SU-DHL-6 (cell line): Measurements from ENCODE around the gene RORB.

Experiments
- H2AFZ ChIP-seq: fragments of 200-600 bp; sonication (generic); 2 replicates; pipeline ENCODE4 v1.6.1; 2014; ENCODE audit warnings: low read depth, mild to moderate bottlenecking, moderate library complexity, mixed read lengths, antibody characterized with exemption, low read length; ENCODE audit not compliant: severe bottlenecking
- H3F3A ChIP-seq: fragments of 200-600 bp; shearing (Covaris generic); 2 replicates; pipeline ENCODE4 v1.6.0; 2016; ENCODE audit warnings: antibody characterized with exemption, mild to moderate bottlenecking; ENCODE audit not compliant: insufficient read depth
- H3K27ac ChIP-seq: fragments of 200-600 bp; sonication (generic); 2 replicates; pipeline ENCODE4 v1.5.1; 2016; ENCODE audit warnings: low read depth, mild to moderate bottlenecking, low read length, moderate library complexity, mixed read lengths
- H3K27me3 ChIP-seq: fragments of 200-600 bp; sonication (generic), shearing (Covaris generic); 2 replicates; pipeline ENCODE4 v1.6.0; 2014; ENCODE audit warnings: mild to moderate bottlenecking, low read length
- H3K36me3 ChIP-seq: fragments of 200-600 bp; sonication (generic); 2 replicates; pipeline ENCODE4 v1.6.1; 2014; ENCODE audit warnings: mild to moderate bottlenecking, low read length, mixed read lengths
- H3K4me2 ChIP-seq: fragments of 300-600, 200-600 bp; shearing (Covaris generic), sonication (generic); 2 replicates; pipeline ENCODE4 v1.6.0; 2014; ENCODE audit warnings: low read length, low read depth, mild to moderate bottlenecking; ENCODE audit not compliant: poor library complexity, severe bottlenecking
- H3K4me3 ChIP-seq: fragments of 200-600 bp; sonication (generic); 2 replicates; pipeline ENCODE4 v1.5.1; 2014; ENCODE audit warnings: antibody characterized with exemption, low read length, mild to moderate bottlenecking, mixed read lengths; ENCODE audit not compliant: insufficient read depth, poor library complexity, severe bottlenecking
- H3K79me2 ChIP-seq: fragments of 200-600 bp; sonication (generic); 2 replicates; pipeline ENCODE4 v1.6.1; 2014; ENCODE audit warnings: mild to moderate bottlenecking, low read length, moderate library complexity; ENCODE audit not compliant: insufficient read depth
- H3K9ac ChIP-seq: fragments of 200-600 bp; sonication (generic); 2 replicates; pipeline ENCODE4 v1.7.0; 2014; ENCODE audit warnings: mild to moderate bottlenecking, low read length
- H3K9me2 ChIP-seq: fragments of 200-600 bp; sonication (generic); replicated peaks from 2 replicates; pipeline ENCODE4 v1.6.1; 2014; ENCODE audit warnings: low read length; ENCODE audit not compliant: insufficient read depth
- H3K9me3 ChIP-seq: fragments of 200-600 bp; sonication (generic); 2 replicates; pipeline ENCODE4 v1.6.1; 2014; ENCODE audit warnings: low read length, mixed read lengths; ENCODE audit not compliant: insufficient read depth
- H4K20me1 ChIP-seq: fragments of 200-600 bp; sonication (generic); 2 replicates; pipeline ENCODE4 v1.6.1; 2014; ENCODE audit warnings: low read depth, mild to moderate bottlenecking, antibody characterized with exemption, low read length, moderate library complexity, mixed read lengths
- EZH2phosphoT487 ChIP-seq: fragments of 200-600 bp; sonication (generic), shearing (Covaris generic); conservative IDR thresholded peaks from 2 replicates; pipeline ENCODE4 v1.6.1; 2018; ENCODE audit warnings: mild to moderate bottlenecking, antibody characterized with exemption, low read length, moderate library complexity, mixed read lengths
- TF ChIP-seq, protein P1 (sequence below): fragments of 200-600 bp; sonication (generic); IDR thresholded peaks from one replicate; pipeline ENCODE4 v1.5.1; 2017; ENCODE audit warnings: antibody characterized with exemption, mild to moderate bottlenecking, low read length, moderate library complexity; ENCODE audit not compliant: insufficient read depth, poor library complexity, severe bottlenecking

Gene RORB

DNA sequence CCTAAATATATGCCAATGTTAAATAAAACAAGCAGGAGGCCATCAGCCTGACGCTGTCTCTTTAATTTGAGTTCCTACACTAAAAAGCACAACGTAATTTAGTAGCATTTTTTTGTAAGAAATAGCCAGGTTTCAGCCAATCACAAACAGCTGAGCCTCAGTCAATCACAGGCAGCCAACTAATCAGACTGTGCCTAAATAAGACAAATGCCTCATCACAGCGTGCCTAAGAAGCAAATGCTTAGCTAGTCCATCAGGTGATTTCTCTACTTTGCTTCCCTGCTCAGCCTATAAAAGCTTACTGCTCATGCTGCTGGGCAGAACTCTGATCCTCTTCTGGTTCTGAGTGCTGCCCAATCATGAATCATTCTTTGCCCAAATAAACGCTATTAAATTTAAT is 38.3 kb upstream of the RORB start:
- Histone ChIP-seq H3F3A (no peaks in the 10 kb centered on the region), H3K27ac (no peak overlapping the region), H2AFZ (no peak overlapping the region), H3K9me3 (no peaks in the 10 kb centered on the region), H3K9me2 (no peaks in the 10 kb centered on the region), H3K4me2 (no peak overlapping the region), H3K36me3 (no peaks in the 10 kb centered on the region), H3K4me3 (no peak overlapping the region), H3K79me2 (no peaks in the 10 kb centered on the region), H3K27me3 (no peaks in the 10 kb centered on the region), H4K20me1 (no peaks in the 10 kb centered on the region), H3K9ac (no peak overlapping the region)
- TF ChIP-seq, protein P1, sequence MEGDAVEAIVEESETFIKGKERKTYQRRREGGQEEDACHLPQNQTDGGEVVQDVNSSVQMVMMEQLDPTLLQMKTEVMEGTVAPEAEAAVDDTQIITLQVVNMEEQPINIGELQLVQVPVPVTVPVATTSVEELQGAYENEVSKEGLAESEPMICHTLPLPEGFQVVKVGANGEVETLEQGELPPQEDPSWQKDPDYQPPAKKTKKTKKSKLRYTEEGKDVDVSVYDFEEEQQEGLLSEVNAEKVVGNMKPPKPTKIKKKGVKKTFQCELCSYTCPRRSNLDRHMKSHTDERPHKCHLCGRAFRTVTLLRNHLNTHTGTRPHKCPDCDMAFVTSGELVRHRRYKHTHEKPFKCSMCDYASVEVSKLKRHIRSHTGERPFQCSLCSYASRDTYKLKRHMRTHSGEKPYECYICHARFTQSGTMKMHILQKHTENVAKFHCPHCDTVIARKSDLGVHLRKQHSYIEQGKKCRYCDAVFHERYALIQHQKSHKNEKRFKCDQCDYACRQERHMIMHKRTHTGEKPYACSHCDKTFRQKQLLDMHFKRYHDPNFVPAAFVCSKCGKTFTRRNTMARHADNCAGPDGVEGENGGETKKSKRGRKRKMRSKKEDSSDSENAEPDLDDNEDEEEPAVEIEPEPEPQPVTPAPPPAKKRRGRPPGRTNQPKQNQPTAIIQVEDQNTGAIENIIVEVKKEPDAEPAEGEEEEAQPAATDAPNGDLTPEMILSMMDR = no peak
- TF ChIP-seq EZH2phosphoT487 = no peak

DNA sequence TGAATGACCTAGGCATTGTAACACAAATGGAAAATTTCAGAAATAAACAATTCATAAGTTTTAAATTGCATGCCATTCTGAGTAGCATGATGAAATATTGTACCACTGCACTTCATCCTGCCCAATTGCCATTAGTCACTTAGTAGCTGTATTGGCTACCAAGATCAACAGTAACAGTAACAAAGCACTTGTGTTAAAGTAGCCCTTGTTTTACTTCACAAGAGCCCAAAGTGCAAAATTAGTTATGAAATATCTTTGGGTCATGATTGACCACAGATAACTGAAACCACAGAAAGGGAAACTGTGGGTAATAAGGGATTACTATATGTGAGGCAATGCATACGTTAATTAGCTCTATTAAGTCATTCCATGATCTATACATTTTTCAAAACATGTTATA is 33.3 kb upstream of the RORB start:
- Histone ChIP-seq H3K36me3 (no peaks in the 10 kb centered on the region), H3K9me3 (no peaks in the 10 kb centered on the region), H4K20me1 (no peaks in the 10 kb centered on the region), H3K27me3 (no peaks in the 10 kb centered on the region), H3F3A (no peaks in the 10 kb centered on the region), H3K27ac (no peak overlapping the region), H3K4me2 (no peak overlapping the region), H3K4me3 (no peak overlapping the region), H3K9ac (no peak overlapping the region), H3K9me2 (no peaks in the 10 kb centered on the region), H3K79me2 (no peaks in the 10 kb centered on the region), H2AFZ (no peak overlapping the region)
- TF ChIP-seq, protein P1 = no peak
- no peak for TF ChIP-seq EZH2phosphoT487

DNA sequence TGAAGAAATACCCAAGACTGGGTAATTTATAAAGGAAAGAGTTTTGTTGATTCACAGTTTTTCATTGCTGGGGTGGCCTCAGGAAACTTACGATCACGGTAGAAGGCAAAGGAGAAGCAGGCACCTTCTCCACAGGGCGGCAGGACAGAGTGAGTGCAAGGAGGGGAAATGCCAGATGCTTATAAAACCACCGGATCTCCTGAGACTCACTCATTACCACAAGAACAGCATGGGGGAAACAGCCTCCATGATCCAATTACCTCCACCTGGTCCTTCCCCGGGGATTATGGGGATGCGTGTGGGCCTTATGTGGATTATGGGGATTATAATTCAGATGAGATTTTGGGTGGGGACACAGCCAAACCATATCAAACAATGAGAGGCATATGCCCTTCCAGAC is 18.5 kb upstream of the RORB start:
- Histone ChIP-seq H3K4me2 (no peak overlapping the region), H2AFZ (no peak overlapping the region), H3K9me2 (no peaks in the 10 kb centered on the region), H3K79me2 (no peaks in the 10 kb centered on the region), H3K27me3 (no peaks in the 10 kb centered on the region), H4K20me1 (no peaks in the 10 kb centered on the region), H3K27ac (no peak overlapping the region), H3F3A (no peaks in the 10 kb centered on the region), H3K36me3 (no peaks in the 10 kb centered on the region), H3K9ac (no peak overlapping the region), H3K9me3 (no peaks in the 10 kb centered on the region), H3K4me3 (no peak overlapping the region)
- no peak for TF ChIP-seq EZH2phosphoT487
- TF ChIP-seq, protein P1 = no peak
